Femur (tissue), 1 donor: ENCODE measurements around the gene SLC25A36.
A peak's percentile ranks its signal among the peaks of the same experiment; 100 is the strongest.
"Not testable (repeated sequence)": the region's sequence is repeated elsewhere in the genome, so short reads cannot be mapped to it uniquely, and the experiment has no call there.

Experiments
- DNase-seq: peaks from one replicate; pipeline ENCODE4 v3.0.0-alpha.2; 2017

SLC25A36 gene

DNA sequence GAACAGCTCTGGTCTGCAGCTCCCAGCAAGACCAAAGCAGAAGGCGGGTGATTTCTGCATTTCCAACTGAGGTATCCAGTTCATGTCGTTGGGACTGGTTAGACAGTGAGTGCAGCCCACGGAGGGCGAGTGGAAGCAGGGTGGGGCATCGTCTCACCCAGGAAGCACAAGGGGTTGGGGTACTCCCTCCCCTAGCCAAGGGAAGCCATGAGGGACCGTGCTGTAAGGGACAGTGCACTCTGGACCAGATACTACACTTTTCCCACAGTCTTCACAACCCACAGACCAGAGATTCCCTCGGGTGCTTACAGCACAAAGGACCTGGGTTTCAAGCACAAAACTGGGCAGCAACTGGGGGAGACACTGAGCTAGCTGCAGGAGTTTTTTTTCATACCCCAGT, 8.5 kb upstream of the SLC25A36 start:
- DNase-seq: no peak

DNA sequence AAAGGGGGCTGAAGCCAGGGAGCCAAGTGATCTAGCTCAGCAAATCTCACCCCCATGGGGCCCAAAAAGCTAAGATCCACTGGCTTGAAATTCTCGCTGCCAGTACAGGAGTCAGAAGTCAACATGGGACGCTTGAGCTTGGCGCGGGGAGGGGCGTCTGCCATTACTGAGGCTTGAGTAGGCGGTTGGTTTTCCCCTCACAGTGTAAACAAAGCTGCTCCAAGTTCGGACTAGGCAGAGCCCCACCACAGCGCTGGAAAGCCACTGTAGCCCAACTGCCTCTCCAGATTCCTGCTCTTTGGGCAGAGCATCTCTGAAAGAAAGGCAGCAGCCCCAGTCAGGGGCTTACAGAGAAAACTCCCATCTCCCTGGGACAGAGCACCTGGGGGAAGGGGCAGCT, 8.1 kb upstream of the SLC25A36 start:
- no peak for DNase-seq

DNA sequence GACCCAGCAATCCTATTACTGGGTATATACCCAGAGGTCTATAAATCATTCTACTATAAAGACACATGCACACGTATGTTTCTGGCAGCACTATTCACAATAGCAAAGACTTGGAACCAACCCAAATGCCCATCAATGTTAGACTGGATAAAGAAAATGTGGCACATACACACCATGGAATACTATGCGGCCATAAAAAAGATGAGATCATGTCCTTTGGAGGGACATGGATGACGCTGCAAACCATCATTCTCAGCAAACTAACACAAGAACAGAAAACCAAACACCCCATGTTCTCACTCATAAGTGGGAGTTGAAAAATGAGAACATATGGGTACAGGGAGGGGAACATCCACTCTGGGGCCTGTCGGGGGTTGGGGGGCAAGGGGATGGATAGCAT, 2.3 kb upstream of the SLC25A36 start:
- not testable (repeated sequence) for DNase-seq

DNA sequence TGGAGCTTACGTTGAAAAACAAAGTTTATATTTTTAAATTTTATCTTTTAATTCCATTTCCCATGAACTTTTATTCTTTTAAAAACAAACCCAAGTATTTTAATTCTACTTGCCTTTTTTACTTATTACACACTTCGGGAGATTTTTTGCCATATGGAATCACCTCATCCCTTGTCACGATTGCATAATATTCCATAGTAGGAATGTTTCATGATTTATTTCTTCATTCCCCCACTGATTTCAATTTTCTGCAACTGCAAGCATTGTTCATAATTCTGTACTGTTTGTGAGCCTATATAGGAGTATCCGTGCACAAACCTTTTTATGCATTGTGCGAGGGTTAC, 574 bp upstream of the SLC25A36 start:
- no peak for DNase-seq

DNA sequence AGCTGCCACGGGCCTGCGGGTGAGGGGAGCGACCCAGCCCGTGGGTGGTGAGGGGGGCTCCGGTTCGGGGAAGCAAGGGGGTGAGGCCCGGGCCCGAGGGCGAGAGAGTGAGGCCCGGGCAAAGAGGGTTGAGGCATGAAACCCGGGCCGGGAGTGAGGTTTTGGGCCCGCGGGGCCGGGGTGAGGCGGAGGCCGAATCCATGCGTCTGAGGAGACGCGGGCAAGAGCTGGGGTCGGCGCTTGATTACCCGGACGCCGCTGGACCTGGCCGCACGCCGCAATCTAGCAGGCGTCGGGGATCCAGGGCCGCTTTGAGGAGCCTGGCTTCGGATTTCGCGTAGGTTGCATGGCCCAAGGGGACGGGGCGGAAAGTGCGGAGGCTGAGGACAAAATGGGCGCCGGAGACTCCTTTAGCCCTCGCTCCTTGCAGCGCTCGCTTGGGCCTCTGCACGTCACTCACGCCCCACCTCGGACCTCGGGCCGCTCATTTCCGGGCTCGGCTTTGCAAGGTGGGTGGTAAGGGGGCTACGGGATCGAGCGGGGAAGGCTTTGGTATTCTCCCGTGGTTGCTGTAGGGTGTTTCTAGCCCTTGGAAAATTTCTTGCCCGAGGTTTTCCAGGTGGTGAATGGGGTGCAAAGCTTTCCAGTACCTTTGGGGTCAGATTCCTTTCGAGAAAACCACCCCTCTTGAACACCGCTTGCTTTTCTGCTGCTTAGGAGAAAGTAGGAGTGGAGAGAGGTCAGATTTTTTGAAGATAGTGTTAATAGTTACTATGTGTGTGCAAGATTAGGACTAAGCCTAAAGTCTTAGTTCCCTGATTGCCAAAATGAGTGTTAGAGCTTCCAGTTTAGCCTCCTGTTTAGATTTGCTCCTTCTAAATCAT, 827 bp downstream of the SLC25A36 start:
- peak; percentile 82 for DNase-seq

DNA sequence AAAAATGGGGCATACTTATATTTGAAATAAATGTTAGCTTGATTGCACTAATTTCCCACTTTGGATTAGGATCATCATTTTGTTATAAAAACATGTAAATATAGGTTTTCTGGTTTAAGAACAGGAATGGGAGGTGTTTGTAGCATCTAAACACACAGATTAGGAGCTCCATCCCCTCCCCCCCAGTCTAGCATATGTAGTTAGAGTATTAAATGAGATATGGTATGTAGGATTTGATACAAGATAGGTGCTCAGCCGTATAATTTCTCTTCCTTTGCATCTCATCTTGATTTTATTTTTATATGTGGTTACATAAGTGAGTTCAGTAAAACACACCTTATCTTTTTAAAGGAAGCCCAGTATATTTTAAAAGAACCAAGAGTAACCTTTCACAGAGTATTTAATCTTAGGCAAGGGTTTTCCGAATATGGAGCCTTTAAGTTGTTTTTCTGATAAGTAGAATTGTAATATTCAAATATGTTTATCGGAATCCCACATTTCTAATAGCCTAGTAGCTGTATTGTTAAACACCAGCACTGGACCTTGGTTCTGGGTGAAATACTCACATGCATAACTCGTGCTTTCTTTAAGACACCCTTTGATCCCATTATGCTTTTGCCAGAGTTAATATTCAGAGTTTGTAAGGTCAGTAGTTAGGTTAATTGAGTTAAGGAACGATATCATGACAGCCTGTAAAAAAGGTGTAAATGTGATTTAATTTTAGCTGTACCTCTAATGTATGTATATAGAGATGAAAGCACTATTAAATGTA, 2.3 kb downstream of the SLC25A36 start:
- no peak for DNase-seq

DNA sequence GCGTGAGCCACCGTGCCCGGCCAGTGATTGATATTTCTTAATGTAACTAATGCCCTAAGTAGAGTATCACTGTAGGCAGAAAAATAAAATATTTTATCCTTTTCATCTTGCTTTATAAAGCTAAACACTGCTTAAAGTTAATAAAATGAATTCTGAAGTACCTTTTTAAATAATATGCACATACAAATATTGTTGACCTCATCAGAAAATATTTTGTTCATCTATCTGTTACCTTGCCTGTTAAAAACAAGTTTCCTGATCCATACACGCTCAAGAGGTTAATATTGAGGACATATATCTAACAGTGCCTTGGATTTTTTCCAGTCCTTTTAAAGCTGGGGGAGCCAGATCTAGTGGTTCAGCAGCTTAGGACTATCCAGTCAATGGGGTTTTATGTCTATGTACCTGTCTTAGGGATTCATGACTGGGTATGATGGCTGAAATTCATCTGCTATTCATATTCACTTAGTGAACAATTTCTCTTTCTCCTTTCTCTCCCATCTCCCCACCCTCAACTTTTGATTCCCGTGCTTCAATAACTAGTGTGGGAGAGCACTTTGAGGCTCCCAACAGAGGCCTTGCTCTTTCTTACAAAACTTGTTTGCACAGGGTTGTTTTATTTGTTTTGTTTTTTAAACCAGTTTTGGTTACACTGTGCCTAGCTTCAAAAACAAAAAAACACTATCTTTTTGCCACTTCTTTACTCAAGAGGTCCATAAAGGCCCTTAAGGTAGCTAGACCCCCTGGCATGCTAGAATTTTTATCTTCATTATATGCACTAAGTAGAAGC, 7.0 kb downstream of the SLC25A36 start:
- no peak for DNase-seq

DNA sequence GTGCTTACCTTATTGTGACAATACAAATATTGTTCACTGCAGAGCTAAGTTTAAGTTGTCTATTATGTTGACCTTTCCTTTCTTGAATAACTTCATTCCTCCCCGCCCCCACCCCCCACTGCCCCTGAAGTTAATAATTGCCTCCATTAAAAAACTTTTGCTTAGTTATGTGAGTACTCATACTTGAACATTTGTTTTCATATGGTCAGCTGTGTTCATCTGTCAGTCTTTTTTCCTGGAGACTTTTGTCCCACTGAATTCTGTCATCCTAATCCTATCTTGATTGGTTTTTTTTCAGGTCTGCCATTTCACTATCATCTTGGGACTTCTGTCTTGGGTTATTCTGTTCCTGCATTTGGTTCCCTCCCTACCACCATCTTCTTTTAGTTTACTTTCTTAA, 8.5 kb downstream of the SLC25A36 start:
- DNase-seq: no peak

DNA sequence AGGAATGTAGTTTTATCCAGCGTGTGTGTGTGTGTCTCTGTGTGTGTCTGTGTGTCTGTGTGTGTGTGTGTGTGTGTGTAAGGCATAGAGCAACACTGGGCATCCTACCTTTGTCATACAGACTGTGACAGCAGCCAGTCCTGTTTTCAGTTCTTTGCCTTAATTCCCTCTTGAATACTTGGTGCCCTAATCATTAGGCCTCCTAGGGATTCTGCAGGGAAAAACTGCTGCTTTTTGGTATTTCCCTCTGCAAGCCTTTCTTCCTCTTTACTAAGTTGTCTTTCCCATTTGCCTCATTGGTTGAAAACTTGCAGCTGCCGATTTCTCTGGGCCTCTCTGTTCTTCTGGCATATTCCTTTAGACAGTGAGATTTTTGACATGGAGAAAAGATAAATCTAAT, 9.2 kb downstream of the SLC25A36 start:
- no peak for DNase-seq

DNA sequence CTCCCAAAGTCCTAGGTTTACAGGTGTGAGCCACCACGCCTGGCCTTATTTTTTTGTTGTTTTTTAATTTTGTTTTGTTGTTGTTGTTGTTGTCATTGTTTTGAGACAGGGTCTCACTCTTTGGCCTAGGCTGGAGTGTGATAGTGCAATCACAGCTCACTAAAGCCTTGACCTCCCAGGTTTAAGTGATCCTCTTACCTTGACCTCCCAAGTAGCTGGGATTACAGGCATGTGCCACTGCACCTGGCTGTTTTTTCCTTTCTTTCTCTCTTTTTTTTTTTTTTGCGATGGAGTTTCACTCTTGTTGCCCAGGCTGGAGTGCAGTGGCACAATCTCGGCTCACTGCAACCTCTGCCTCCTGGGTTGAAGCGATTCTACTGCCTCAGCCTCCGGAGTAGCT, 10.1 kb downstream of the SLC25A36 start:
- DNase-seq: not testable (repeated sequence)

DNA sequence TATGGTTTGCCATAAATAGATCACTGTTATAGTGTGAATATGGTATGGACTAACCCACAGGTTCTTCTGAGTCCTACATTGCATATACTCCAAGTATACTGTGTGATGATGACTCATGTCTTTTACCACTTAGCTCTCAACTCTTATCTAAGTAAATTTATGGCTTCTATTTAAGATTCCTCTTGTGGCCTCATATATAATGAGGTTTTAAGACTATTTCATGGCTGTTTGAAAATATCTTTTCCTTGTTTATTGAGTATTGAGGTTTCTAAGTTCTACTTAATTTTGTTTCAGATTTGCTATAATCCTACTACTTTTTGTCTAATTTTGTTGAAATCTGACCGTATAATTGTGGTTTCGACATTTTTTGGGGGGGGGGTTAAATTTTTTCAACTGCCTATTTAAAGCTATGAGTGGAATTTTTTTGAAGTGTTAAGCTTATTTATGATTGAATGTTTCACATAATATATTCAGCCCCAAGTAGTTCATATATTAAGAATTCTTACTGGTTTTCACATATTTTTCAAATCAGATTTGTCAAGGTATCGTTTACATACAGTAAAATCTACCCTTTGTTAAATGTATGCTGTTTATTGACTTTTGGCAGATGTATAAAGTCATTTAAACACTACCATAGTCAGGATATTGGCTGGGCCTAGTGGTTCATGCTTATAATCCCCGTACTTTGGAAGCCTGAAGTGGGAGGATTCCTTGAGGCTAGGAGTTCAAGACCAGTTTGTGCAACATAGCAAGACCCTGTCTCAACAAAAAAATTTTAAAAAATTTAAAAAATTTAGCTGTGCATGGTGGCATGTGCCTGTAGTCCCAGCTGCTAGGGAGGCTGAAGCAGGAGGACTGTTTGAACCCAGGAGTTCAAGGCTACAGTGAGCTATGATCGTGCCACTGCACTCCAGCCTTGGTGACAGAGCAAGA, 11.7 kb downstream of the SLC25A36 start:
- no peak for DNase-seq

DNA sequence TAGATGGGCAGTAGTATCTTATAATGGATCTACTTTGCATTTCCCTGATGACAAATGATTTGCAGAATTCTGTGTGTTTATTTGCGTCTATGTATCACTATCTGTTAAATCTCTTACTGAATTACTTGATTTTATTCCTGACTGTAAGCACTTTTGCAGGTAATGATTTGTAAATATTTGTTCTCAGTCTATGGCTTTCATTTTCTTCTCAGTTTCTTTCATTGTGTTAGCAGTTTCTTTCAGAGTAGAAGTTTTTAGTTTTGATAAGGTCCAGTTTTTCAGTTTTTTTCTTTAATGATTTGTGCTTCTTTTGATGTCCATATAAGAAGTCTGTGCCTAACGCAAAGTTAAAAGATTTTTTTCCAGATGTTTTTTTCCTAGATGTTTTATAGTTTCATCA, 12.9 kb downstream of the SLC25A36 start:
- no peak for DNase-seq

DNA sequence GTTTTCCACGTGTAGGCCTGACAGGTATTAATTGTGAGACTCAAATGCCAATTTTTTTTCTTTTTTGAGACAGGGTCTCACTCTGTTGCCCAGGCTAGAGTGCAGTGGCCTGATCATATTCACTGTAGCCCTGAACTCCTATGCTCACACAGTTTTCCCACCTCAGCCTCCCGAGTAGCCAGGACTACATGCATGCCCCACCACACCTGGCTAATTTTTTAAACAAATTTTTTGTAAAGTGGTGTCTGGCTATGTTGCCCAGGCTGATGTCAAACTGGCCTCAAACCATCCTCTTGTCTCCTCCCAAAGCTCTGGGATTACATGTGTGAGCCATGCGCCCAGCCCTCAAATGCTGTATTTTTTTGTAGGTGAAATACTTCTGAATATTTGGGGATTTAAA, 14.0 kb downstream of the SLC25A36 start:
- DNase-seq: no peak

DNA sequence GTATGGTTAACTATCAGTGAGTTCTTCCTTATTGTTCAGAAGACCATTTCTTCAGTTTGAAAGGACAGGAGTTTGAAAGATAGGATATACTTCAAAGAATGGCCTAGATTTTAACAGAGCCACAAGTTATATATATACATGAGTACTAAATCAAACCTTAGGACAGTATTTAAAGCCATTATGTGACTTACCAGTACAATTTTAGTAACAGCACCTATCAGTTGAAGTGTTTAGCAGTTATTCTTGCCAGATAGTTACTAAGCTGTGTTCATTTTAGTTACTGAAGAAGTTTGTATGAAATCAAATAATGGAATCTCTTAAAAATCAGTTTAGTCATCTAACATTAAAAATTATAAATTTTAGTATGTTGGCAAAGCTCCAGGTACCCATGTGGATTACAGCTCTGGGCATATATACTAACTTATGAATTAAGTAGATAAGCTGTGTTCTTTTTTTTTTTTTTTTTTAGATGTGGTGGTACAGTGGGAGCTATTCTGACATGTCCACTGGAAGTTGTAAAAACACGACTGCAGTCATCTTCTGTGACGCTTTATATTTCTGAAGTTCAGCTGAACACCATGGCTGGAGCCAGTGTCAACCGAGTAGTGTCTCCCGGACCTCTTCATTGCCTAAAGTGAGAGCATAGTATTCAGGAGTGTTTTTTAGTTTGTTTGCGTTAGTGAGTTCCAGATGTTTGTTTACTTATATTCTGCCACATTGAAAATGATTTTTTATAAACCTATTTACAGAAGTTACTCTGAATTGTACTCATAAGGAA, 14.6 kb downstream of the SLC25A36 start:
- DNase-seq: no peak

DNA sequence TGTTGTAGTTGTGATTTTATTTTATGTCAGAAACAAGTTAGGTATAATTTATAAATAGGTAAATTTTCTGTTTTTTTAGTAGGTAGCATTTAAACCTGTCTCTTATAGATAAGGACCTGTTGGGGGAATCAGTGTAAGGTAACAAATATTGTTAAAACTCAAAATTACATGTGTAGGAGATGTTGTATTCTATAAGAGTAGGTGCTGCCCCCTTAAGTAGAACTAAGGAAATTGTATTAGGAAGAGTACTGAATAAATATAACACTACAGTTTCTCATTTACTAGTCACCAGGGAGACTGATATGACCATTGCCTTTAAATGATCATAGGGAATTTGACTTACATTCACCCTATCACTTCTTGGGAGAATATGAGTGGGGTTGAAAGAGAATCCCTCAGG, 31.2 kb downstream of the SLC25A36 start:
- DNase-seq: no peak

DNA sequence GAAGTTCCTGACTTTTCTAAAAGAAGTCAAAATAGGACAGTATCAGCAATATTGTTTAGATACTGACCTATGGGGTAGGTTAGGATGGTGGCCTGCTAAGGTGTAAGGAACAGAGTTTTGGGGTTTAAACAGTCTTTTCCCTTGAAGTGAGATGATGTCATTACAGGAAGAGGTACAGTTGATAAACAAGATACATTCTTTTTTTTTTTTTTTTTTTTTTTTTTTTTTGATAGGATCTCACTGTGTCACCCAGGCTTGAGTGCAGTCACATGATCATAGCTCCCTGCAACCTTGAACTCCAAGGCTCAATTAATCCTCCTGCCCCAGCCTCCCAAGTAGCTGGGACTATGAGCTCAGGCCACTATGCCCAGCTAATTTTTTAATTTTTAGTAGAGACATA, 33.3 kb downstream of the SLC25A36 start:
- DNase-seq: no peak

DNA sequence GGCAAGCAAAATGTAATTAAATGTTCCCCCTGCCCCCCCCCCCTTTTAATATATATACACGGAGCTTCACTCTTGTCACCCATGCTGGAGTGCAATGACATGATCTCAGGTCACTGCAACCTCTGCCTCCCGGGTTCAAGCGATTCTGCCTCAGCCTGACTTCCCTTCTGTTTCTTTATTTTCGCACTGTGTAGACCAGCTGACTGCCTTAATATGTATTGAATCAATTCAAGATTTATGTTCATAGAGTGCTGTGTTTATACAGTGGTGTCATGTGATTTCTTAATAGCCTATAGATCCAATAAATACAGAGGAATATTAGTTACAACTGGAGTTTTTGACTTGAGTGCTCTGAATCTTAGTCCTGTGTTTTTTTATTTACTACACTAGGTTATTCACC, 39.0 kb downstream of the SLC25A36 start:
- no peak for DNase-seq

DNA sequence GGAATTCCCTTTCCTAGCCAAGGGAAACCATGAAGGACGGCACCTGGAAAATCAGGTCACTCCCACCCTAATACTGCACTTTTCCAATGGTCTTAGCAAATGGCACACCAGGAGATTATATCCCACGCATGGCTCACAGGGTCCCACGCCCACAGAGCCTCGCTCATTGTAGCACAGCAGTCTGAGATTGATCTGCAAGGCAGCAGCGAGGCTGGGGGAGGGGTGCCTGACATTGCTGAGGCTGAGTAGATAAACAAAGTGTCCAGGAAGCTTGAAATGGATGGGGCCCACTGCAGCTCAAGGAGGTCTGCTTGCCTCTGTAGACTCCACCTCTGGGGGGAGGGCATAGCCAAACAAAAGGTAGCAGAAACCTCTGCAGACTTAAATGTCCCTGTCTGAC, 46.2 kb downstream of the SLC25A36 start:
- not testable (repeated sequence) for DNase-seq

DNA sequence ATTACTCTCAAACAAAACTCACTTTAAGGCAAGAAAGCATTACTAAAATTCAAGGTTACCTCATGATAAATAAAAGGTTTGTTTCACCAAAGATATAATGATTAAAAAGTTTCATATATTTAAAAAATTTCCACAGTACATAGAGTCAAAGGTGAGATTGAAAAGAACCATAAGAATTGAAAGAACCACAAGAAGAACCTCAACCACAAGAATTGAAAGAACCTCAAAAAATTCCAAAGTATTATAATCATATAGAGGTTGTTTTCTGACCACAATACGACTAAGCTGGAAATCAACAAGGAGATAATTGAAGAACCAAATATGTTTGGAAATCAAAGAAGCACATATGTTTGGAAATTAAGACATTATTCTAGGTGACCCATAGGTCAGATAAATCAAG, 52.7 kb downstream of the SLC25A36 start:
- no peak for DNase-seq

DNA sequence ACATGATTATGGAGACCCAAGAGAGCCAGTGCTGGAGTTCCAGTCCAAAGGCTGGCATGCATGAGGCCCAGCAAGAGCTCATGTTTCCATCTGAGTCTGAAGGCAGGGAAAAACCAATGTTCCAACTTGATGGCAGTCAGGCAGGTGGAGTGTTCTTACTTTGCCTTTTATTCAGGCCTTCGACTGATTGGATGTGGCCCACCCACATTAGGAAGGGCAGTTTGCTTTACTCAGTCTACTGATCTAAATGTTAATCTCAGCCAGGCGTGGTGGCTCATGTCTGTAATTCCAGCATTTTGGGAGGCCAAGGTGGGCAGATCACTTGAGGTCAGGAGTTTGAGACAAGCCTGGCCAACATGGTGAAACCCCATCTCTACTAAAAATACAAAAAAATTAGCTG, 53.2 kb downstream of the SLC25A36 start:
- not testable (repeated sequence) for DNase-seq

DNA sequence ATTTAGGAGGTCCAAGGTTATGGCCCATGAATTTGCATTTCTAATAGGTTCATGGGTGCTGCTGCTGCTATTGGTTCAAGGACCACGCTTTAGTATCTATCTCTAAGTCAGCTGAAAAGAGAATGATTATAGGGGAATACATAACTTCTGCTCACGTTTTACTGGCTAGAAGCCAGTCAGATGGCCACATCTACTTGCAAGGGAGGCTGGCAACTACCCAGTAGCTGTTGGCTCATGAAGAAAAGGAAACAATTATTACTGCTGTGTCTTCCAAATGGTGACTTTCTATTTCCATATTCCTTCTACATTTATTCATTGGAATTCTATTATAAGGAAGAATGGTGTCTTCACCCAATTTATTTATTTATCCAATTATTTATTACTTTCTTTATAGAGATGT, 54.2 kb downstream of the SLC25A36 start:
- no peak for DNase-seq
